GM12872 (cell line): ENCODE results near the gene IGDCC3.

Experiments
- CTCF ChIP-seq: IDR thresholded peaks from 3 replicates; pipeline ENCODE4 v1.5.1; 2011; ENCODE audit warnings: low read depth, mild to moderate bottlenecking, low read length, moderate library complexity; ENCODE audit not compliant: insufficient read depth

IGDCC3 gene

GRCh38 chr15:65286069-65286703, 91.6 kb downstream of the IGDCC3 start:
- no peak for TF ChIP-seq CTCF

- no peak for TF ChIP-seq CTCF
These were observed 92.3 kb downstream of the IGDCC3 start for GRCh38 chr15:65285291-65286068.

- TF ChIP-seq CTCF = no peak
These were observed 99.3 kb downstream of the IGDCC3 start for GRCh38 chr15:65278480-65278879.
